HL-60/S4 (cell line): ENCODE results near the gene KCTD2.
"Not testable (repeated sequence)": the region's sequence is repeated elsewhere in the genome, so short reads cannot be mapped to it uniquely, and the experiment has no call there.

Experiments
- in situ Hi-C: fragments of 300-500 bp; cut with MboI; formaldehyde crosslinking; loops from 2 replicates; pipeline ENCODE4 v1.14.3; 2022; ENCODE audit warnings: low sequenced_read_pairs

The KCTD2 gene

GRCh38 chr17:75046407-75047289, at the start of gene KCTD2, which contains the start of gene ATP5PD:
Gene KCTD2, plus strand, starts transcription at chr17:75047225. Its CDS starts 26 bp downstream, at chr17:75047251.
Gene ATP5PD, minus strand, starts transcription at chr17:75046969. Its CDS starts 4,319 bp downstream, at chr17:75042650.
- in situ Hi-C loops, result no loop called here

DNA sequence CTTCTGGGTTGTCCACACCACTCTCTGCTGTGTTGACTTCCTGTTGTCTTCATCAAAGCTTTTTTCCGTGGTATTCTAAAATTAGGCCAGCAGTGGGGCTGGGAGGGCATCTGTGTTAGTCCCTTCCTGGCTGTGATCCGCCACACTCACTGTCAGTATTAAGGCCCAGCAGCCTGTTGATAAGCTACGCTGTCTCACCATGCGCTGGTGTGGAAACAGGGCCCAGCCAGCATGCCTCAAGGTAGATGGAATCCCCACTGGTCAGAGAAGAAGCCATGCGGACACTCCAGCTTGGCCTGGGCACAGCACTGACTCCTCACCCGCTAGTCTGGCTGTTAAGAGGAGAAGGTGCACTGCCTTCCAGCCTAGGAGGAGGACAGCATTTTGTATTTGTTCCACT, 48.2 kb upstream of the KCTD2 start:
- in situ Hi-C loops, result no loop called here

GRCh38 chr17:74999523-74999922, 47.5 kb upstream of the KCTD2 start:
- in situ Hi-C loops, result no loop called here

DNA sequence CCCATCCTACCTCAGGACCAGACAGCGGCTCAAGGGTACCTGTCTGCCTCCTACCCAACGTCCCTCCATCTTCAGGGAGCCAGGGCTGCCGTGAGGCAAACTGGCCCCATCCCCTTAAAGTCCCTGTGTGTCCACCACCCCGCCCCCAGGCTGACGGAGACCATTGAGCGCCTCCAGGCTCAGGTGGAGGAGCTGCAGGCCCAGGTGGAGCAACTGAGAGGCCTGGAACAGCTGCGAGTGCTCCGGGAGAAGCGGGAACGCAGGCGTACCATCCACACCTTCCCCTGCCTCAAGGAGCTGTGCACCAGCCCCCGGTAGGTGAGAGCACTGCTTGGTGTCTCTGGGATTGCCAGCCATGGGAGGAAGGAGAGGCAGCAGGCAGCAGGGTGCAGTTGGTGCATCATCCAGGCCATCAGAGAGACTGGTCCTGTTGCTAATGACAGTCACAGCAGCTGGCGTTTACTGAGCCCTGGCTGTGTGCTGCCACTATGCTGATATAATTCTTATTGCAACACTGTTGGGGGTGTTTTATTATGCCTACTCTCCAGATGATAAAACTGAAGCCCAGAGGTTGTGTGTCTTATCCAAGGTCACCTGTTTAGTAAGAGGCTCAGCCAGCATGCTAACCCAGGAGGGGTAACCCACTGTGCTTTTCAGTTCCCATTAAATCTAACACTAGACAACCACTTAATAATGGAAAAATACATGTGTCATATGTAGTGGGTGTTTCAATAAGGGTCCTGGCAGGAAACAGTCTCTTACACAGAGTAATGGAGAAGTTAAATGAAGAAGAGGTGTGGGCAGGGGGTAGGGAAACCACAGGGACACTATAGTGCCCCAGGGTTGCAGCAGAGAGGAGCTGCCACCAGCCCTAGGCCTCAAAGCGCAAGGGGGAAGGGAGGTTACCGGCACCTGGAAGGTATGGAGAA, 44.8 kb upstream of the KCTD2 start:
- in situ Hi-C loops, result no loop called here

DNA sequence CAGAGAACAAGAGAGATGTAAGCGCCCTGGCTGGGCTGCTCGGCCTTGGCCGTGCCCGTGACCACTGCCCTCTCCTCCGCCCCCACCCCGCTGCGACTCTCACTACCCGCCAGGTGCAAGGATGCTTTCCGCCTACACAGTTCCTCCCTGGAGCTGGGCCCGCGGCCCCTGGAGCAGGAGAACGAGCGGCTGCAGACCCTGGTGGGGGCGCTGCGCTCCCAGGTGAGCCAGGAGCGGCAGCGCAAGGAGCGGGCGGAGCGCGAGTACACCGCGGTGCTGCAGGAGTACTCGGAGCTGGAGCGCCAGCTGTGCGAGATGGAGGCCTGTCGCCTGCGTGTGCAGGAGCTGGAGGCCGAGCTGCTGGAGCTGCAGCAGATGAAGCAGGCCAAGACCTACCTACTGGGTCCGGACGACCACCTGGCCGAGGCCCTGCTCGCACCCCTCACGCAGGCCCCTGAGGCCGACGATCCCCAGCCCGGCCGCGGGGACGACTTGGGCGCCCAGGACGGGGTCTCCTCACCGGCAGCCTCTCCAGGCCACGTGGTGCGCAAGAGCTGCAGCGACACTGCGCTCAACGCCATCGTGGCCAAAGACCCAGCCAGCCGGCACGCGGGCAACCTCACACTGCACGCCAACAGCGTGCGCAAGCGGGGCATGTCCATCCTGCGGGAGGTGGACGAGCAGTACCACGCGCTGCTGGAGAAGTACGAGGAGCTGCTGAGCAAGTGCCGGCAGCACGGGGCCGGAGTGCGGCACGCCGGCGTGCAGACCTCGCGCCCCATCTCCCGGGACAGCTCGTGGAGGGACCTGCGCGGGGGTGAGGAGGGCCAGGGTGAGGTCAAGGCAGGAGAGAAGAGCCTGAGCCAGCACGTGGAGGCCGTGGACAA, 43.7 kb upstream of the KCTD2 start:
- in situ Hi-C loops, result no loop called here

DNA sequence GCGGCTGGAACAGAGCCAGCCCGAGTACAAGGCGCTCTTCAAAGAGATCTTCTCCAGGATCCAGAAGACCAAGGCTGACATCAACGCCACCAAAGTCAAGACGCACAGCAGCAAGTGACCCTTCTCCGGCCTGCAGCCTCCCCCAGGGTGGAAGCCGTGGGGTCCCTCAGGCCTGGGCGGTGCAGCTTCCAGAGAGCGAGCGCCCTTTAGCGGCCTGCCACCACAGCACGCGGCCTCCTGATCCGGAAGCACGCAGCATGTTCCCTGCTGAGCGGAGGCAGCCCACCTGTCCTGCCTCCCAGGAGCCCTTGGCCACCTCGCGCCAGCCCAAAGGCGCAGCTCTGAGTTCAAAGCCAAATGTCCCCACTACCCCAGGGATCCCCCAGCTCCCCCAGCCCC, 43.1 kb upstream of the KCTD2 start:
- in situ Hi-C loops, result no loop called here

DNA sequence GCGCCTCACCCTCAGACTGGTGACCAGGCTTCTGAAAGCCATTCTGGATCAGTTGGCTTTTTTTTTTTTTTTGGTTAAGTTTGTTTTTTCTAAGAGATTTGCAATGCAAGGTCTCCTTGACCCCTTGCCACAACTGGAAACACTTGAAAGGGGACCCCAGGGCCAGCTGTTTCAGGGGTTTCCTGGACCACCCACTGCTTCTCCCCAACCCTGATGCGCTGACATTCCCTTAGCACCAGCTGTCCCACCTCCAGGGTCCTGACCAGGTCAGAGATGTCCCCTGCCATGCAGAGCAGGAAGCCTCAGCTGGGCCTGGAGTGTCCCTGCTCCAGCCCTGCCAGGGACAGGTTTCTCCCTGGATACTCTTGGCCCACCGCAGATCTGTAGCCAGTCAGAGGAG, 42.7 kb upstream of the KCTD2 start:
- in situ Hi-C loops, result no loop called here

GRCh38 chr17:75005291-75005690, 41.7 kb upstream of the KCTD2 start:
- in situ Hi-C loops, result no loop called here

- in situ Hi-C loops, result not testable (repeated sequence)
These were observed 40.9 kb upstream of the KCTD2 start for GRCh38 chr17:75006084-75006483.

DNA sequence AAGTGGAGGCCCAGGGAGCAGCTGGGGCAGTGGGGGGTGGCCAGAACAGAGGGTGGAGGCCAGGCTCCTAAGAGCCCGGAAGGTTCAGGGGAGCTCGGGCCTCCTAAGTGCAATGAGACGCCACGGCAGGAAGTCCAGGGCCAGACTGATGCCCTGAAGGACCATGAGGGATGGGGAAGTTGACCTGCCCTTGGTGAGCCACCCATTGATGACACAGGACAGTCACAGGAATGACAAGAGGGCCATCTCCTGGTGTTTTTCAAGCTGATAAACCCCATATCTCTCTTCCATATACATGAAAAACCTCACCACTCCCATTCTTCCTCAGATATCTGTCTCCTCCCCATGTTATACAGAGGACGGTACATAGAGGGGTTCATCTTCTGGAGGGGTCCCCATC, 40.4 kb upstream of the KCTD2 start:
- in situ Hi-C loops, result no loop called here

GRCh38 chr17:75008373-75008772, 38.7 kb upstream of the KCTD2 start:
- in situ Hi-C loops, result no loop called here

DNA sequence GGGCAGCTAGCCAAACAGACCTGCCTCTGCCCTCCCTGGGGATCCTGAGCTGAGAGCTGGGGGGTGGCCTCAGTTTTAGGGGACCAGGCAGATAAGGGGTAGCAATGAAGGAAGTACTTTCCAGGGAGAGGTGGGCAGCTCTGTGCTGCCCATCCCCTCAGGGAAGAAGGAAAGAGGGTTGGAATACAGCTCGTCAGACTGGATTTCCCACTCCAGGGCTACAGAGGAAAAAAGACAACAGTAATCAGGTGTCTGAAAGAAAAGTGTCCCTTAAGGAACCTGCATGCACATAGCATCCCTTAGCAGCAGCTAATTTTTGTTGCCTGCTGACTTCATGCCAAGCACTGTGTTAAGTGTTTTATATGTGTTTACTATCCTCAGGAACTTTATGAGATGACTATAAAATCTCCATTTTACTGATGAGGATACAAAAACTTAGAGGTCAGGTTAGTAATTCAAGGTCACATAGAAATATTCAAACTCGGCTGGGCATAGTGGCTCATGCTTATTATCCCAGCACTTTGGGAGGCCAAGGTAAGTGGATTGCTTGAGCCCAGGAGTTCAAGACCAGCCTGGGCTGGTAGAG, 37.8 kb upstream of the KCTD2 start:
- in situ Hi-C loops, result no loop called here

DNA sequence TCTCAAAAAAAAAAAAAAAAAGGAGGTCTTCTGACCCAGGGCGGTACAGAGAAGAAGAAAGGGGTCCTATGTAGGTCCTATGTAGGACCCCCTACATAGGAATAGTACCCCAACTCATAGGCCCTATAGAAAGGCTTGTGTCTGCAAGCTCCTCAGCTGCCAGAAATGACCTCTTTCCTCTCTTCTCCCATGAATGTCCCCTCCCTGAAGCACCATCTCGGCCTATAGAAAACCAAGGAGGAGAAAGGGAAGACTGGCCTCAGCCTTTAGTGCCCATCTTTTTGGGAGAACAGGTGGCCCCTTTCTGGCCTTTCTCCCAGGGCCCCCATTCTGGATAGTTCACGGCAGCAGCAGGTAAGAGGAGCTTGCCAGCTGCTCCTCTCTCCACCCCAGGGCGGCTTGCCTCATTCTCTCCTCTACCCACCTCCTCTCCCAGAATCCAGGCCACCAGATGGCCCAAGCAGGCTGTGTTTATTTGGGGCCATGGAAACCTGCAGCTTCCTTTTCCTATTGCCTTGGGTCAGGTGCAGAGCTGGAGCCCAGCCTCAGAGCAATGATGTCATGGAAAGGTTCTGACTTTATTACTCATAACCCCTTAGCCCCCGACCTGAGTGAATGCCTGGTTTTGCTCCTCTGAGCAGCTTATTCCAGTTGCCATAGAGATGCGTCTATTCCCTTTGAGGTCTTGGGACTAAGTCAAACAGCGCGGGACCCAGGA, 36.2 kb upstream of the KCTD2 start:
- in situ Hi-C loops, result no loop called here

DNA sequence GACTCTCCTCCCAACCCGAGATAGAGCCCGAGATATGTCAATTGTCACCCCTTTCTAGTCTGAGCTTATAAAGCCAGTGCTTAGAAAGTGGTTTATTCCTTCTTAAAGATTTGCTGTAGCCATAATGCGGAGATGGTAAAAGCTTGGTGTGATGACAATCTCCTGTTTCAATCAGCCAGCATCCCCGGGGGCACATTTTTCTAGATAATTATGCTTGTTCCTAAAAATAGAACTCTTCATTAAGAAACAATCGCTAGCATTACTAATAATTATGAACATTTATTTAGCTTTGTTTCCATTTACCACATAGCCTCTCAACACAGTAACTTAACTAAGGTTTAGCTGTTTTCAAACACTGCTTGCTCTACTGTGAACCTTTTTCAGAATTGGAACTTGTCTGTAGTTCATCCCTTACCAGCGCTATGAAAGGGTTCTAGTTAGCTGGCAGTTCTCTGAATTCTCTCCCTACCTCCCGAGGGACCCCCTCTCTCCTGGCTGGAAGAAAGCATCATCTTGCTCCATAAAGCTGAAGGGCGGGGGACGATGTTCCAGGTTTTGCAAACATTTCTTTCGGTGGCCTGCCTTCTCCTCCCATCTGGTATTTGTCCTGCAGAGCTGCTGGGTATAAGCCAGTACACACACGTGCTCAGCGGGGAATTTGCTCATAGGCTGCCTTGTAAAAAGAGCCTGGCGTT, 35.5 kb upstream of the KCTD2 start:
- in situ Hi-C loops, result no loop called here

DNA sequence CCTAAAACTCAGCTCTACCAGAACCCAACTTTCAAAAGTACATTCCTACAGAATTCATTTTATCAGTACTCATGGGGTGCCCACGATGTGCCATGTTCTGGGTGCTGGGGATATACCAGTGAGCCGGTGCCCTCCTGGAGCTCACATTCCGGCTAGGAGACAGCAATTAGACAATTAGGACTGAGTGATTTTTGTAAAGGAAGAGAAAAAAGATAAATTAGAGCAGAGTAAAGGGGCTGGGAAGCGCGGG, 35.0 kb upstream of the KCTD2 start:
- in situ Hi-C loops, result no loop called here

DNA sequence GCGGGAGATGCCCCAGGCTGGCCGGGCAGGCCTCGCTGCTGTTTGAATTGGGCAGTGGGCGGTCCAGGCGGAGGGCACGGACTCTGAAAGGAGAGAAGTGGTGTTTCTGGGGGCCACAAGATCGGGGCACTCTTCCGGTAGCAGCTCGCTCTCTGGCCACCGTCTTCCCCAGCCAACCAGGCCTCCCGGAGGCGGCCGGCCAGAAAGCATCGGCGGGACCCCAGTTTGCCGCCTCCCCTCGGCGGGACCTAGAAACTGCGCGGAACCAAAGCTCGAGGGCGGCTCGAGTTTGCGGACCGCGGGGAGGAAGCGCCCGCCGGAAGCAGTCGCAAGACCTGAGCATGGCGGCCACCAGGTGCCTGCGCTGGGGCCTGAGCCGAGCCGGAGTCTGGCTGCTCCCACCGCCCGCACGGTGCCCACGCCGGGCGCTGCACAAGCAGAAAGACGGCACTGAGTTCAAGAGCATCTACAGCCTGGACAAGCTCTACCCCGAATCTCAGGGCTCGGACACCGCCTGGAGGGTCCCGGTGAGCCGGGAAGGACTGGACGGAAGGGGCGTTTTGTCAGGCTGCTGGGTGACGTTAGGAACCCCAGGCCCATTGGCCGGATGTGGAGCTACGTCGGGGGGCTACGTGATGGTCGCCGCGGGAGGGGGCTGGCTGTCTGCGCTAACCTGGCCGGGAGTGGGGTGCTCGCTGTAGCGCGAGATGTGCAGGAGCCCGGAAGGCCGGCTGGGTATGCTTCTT, 34.5 kb upstream of the KCTD2 start, which contains the start of gene MRPL58:
Gene MRPL58, plus strand, starts transcription at position 325 of the 746 bp plus-strand sequence. Its CDS starts 17 bp downstream, at position 342.
- in situ Hi-C loops, result no loop called here

GRCh38 chr17:75013092-75013559, 33.9 kb upstream of the KCTD2 start:
- in situ Hi-C loops, result no loop called here

GRCh38 chr17:75019146-75019545, 27.9 kb upstream of the KCTD2 start:
- in situ Hi-C loops, result no loop called here
